Aorta (tissue), 5 donors: ENCODE results near the gene TMEM147. TPM values are rescaled to one million over a fixed set of nuclear protein-coding genes. Genes with fewer than 3 reads are reported as not detected.

Source experiments
- ATAC-seq: fragments of 200-7000 bp; cut with Tn5 transposase; one replicate; pipeline ENCODE4 v1.9.1; 2022; ENCODE audit warnings: moderate library complexity; ENCODE audit not compliant: low FRiP score
- DNase-seq, 2 donors: peaks; one replicate each; pipeline ENCODE4 v3.0.0-alpha.2; 2020
- H3K27ac ChIP-seq, 2 donors: one replicate each; pipeline ENCODE4 v1.5.1; 2013; ENCODE audit warnings: low read length in 2 of 2, mild to moderate bottlenecking in 2 of 2, moderate library complexity in 2 of 2, control low read depth in 1 of 2, inconsistent platforms in 1 of 2, low read depth in 1 of 2
- H3K27me3 ChIP-seq, 2 donors: one replicate each; pipeline ENCODE4 v1.6.1; 2013; ENCODE audit warnings: control low read depth in 1 of 2, low read length in 1 of 2, mild to moderate bottlenecking in 1 of 2, moderate library complexity in 1 of 2; ENCODE audit not compliant: insufficient read depth in 2 of 2, control insufficient read depth in 1 of 2
- H3K36me3 ChIP-seq, 2 donors: one replicate each; pipeline ENCODE4 v1.6.1; 2013; ENCODE audit warnings: control low read depth in 1 of 2, low read length in 1 of 2, mild to moderate bottlenecking in 1 of 2; ENCODE audit not compliant: insufficient read depth in 2 of 2, control insufficient read depth in 1 of 2
- H3K4me1 ChIP-seq, 2 donors: one replicate each; pipeline ENCODE4 v1.6.1; 2013; ENCODE audit warnings: low read length in 2 of 2, control low read depth in 1 of 2, mild to moderate bottlenecking in 1 of 2, moderate library complexity in 1 of 2; ENCODE audit not compliant: insufficient read depth in 2 of 2, control insufficient read depth in 1 of 2
- H3K4me3 ChIP-seq, 2 donors: one replicate each; pipeline ENCODE4 v1.5.1; 2013; ENCODE audit warnings: low read length in 2 of 2, control low read depth in 1 of 2, mild to moderate bottlenecking in 1 of 2
- H3K9me3 ChIP-seq: one replicate; pipeline ENCODE4 v1.6.1; 2013; ENCODE audit warnings: mild to moderate bottlenecking, low read length; ENCODE audit not compliant: control insufficient read depth
- WGBS, 2 donors: extraction: QIAGEN DNeasy Blood & Tissue Kit; methylation state at CpG; one replicate each; pipeline ENCODE4 v1.1.7; 2013; 5-methylcytosine and 5-hydroxymethylcytosine counted together
- intact Hi-C, 2 donors: fragments of 100-400 bp; cut with DNase I; formaldehyde crosslinking; loops; one replicate each; pipeline versions ENCODE4 v1.14.2 to v1.15.0; 2022
- polyA plus RNA-seq, 2 donors: library from polyadenylated mRNA; stranded (reverse); fragments of 200-250 nt; gene quantifications; one replicate each; pipeline ENCODE4 v1.2.3, GENCODE V29; 2013
- total RNA-seq, 2 donors: library from RNA; stranded (reverse); fragmentation: NEBNext Ultra II Directional; extraction: Animal tissue kit (Norgen Biotek cat#: 25700); gene quantifications; one replicate each; pipeline ENCODE4 v1.2.1, GENCODE V29; 2021
- donor health status: healthy with polysubstance abuse.
- donor health status: Bipolar disorder and iron deficiency.
- donor health status: DM: no; HTN: no; CAD: no.
- donor health status: DM: no; HTN: no; CAD: no.
- donor health status: DM: yes; HTN: yes; CAD: no.

Gene TMEM147
- total and polyA plus RNA-seq, 4 donors = 48.0 to 123 (median 69.1) TPM

DNA sequence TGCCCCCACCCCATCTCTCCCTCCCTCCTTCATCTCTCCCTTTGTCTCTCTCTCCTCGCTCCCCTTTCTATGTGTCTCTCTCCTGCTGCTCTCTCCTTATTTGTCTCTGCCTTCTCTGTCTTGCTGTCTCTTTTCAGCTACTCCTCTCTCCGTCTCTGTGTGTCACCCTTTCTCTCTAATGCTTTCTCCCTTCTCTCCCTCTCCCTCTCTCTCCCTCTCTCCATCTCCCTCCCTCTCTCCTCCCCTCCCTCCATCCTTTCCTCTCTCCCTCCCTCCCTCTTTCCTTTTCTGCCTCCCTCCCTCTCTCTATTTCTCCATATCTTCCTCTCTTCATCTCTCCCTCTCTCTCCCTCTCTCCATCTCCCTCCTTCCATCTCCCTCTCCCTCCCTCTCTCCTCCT, 17.4 kb downstream of the TMEM147 start:
- no peak overlapping the region for H3K4me3 ChIP-seq
- 61 to 77% methylated on average over 2 of the region's 2 CpGs for WGBS, 2 donors
- H3K27me3 ChIP-seq = no peaks in the 10 kb centered on the region
- DNase-seq (peak in 1 of 2 donors; percentile 0), ATAC-seq (no peak)
- H3K4me1 ChIP-seq = no peaks in the 10 kb centered on the region
- no peaks in the 10 kb centered on the region for H3K36me3 ChIP-seq
- intact Hi-C loops = no loop called here
- H3K27ac ChIP-seq = no peak overlapping the region
- H3K9me3 ChIP-seq = no peaks in the 10 kb centered on the region

DNA sequence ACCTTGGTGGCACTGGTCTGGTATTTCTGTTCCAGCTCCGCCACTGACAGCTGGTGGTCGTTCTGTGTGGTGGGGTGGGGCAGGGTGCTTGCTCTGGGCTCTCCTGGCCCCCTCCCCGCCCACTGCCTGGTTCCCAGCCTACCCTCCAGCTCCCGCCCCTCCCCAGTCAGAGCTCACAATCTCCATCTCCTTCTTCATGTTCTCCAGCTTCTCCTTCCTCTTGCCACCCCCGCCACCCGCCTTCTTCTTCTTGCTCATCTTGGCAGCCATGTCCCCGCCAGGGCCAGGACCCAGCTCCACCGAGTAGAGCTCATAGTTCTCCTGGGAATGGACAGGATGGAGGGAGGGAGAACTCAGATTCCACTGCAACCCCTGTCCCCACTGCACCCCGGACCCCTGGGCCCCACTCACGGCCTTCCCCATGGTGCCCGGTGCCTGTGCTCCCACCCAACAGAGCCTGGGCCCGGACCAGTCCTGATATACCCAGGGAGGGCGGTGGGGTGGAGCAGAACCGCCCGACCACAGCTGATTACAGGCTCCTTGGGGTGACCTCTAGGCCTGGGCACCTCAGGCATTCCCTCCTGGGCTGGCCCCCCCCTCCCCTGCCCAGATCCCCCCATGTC, 17.9 kb downstream of the TMEM147 start, which contains the start of gene ATP4A:
ATP4A (minus strand) TSS at position 452 of the 623 bp plus-strand sequence; CDS start at position 423, 29 bp downstream.
- ATAC-seq (no peak), DNase-seq (peak in 1 of 2 donors; percentile 70)
- WGBS, 2 donors = 64 to 72% methylated on average over 13 to 15 of the region's 15 CpGs
- no peaks in the 10 kb centered on the region for H3K36me3 ChIP-seq
- H3K4me1 ChIP-seq = no peaks in the 10 kb centered on the region
- H3K9me3 ChIP-seq = no peaks in the 10 kb centered on the region
- no peak within 1 kb of the TSS for H3K4me3 ChIP-seq
- intact Hi-C loops = no loop called here
- H3K27me3 ChIP-seq = no peaks in the 10 kb centered on the region
- no peak within 1 kb of the TSS for H3K27ac ChIP-seq

DNA sequence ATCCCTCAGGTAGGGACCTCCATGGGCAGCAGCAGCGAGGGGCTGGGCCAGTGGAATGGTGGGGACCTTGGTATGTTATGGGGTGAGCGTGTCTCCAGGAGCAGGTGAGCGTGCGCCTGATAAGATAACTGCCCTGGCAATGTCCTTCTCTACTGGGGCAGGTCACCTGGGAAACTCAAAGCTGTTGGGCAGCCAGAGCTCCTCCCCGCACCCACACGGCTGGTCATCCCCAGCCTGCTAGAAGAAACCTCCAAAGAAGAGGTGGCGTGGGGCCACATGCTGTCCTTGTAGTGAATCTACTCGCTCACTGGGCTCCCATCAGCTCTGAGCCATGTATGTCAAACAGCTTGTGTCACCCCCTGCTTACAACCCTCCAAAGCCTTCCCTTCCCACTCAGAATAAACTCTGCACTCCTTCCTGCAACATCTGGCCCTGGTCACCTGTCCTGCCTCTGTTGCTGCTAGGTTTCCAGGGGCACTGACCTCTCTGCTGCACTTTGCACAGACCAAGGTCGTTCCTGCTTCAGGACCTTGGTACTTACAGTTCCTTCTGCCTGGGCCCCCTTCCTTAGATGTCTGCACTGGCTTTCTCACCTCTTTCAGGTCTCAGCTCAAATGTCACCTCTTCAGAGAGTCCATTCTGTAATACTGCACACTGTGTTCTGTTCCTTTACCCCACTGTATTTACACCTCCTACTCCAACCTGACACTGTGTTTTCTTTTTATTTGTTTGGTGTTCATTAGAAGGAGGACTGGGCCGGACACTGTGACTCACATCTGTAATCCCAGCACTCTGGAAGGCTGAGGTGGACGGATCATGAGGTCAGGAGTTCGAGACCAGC, 19.8 kb downstream of the TMEM147 start:
- Histone ChIP-seq H3K4me1 (no peaks in the 10 kb centered on the region), H3K4me3 (no peak overlapping the region), H3K36me3 (no peaks in the 10 kb centered on the region), H3K9me3 (no peaks in the 10 kb centered on the region), H3K27me3 (no peaks in the 10 kb centered on the region), H3K27ac (no peak overlapping the region)
- DNase-seq (peak in 1 of 2 donors; percentile 38), ATAC-seq (no peak)
- intact Hi-C loops = no loop called here
- 76 to 80% methylated on average over 12 of the region's 12 CpGs for WGBS, 2 donors

DNA sequence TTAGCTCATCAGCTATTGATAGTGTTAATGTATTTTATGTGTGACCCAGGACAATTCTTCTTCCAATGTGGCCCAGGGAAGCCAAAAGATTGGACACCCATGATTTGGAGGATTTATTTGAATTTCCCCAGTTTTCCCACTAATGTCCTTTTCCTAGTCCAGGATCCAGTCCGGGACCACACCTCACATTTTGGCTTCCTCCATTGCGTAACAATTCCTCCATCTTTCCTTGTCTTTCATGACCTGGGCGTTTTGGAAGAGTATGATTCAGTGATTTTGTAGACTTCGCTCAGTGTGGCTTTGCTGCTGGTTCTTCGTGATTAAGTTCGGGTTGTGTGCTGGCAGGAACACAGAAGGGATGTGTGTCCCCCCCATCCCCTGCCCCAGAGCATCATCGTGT, 21.3 kb downstream of the TMEM147 start:
- Histone ChIP-seq H3K27me3 (no peaks in the 10 kb centered on the region), H3K4me3 (no peak overlapping the region), H3K27ac (no peak overlapping the region), H3K9me3 (no peaks in the 10 kb centered on the region), H3K36me3 (no peaks in the 10 kb centered on the region), H3K4me1 (no peaks in the 10 kb centered on the region)
- ATAC-seq (no peak), DNase-seq (no peak)
- intact Hi-C loops = no loop called here
- 75 to 83% methylated on average over 7 of the region's 7 CpGs for WGBS, 2 donors

DNA sequence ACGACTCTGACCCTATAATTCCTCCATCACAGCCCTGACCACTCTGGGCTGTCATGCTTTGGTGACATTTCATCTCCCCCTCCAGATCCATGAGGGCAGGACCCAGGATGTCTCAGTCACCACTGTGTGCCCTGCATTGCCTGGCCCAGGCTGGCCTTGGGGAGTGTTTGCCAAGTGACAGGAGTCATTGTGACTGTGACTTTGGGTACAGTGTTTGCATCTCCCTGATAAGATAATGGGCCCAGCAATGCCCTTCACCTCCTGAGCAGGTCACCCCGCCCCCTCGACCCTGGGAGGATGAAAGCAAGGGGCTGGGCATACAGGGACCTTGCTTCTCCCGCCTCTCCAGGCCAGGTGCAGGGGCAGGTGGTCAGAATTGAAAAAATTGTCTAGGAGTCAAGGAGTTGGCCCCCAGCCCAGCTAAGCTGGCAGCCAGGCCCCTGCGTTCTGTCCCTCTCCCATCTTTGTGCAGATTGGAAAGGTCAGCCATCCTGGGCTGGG, 23.9 kb downstream of the TMEM147 start:
- H3K9me3 ChIP-seq = no peaks in the 10 kb centered on the region
- no peaks in the 10 kb centered on the region for H3K4me1 ChIP-seq
- no peak overlapping the region for H3K27ac ChIP-seq
- intact Hi-C loops = no loop called here
- ATAC-seq (no peak), DNase-seq (peak in 1 of 2 donors; percentile 69)
- H3K27me3 ChIP-seq = no peaks in the 10 kb centered on the region
- no peaks in the 10 kb centered on the region for H3K36me3 ChIP-seq
- H3K4me3 ChIP-seq = no peak overlapping the region
- WGBS, 2 donors = 58 to 60% methylated on average over 5 of the region's 5 CpGs

DNA sequence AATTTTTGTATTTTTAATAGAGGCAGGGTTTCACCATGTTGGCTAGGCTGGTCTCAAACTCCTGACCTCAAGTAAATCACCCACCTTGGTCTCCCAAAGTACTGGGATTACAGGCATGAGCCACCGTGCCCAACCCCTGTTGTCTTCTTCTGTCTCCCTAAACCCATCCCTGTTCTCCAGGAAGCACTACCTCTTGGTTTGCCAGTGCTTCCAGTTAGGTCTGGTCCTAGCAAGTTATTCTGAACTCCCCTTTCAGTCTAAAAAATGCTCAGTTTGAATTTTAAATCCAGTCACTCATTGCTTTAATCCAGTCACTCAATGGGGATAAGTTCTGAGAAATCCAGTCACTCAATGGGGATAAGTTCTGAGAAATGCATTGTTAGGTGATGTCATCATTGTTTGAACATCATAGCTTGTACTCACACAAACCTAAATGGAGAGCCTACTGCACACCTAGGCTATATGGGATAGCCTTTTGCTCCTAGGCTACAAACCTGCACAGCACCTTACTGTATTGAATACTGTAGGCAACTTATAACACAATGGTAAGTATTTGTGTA, 26.1 kb downstream of the TMEM147 start:
- Histone ChIP-seq H3K27ac (no peak overlapping the region), H3K27me3 (no peaks in the 10 kb centered on the region), H3K36me3 (no peaks in the 10 kb centered on the region), H3K9me3 (peaks cover 7% of the 10 kb centered on the region), H3K4me3 (no peak overlapping the region), H3K4me1 (no peaks in the 10 kb centered on the region)
- 86 to 87% methylated on average over 1 of the region's 1 CpG for WGBS, 2 donors
- ATAC-seq = no peak
- intact Hi-C loops = no loop called here
- DNase-seq = peak in 1 of 2 donors; percentile 2

DNA sequence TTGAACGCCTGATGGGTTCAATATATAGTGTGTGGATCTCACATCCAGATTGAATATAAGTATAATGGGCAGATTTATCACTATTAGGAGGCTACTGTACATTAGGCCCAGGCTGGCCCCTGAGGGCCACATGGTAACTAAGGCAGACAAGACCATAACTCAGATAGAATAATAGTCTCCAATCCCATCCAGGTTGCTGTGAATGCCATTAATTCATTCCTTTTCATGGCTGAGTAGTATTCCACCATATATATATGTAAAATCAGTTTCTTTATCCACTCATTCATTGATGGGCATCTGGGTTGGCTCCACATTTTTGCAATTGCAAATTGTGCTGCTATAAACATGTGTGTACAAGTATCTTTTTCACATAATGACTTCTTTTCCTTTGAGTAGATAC, 32.5 kb downstream of the TMEM147 start:
- Histone ChIP-seq H3K27ac (no peak overlapping the region), H3K4me3 (no peak overlapping the region), H3K4me1 (no peaks in the 10 kb centered on the region), H3K27me3 (no peaks in the 10 kb centered on the region), H3K36me3 (no peaks in the 10 kb centered on the region), H3K9me3 (peaks cover 11% of the 10 kb centered on the region)
- DNase-seq (peak in 1 of 2 donors; percentile 2), ATAC-seq (no peak)
- WGBS, 2 donors = 62 to 94% methylated on average over 1 of the region's 1 CpG
- intact Hi-C loops = no loop called here

DNA sequence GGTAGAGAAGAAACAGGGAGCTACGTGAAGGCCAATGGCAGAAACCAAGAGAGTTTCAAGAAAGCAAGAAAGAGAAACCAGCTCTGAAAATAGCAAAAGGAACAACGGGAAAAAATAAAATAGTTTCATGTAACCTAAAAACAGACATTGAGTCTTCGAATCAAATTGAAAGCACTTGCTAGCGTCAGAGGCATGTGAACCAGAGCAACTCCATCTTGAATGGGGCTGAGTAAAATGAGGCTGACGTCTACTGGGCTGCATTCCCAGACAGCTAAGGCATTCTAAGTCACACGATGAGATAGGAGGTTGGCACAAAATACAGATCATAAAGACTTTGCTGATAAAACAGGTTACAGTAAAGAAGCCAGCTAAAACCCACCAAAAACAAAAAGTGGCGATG, 33.3 kb downstream of the TMEM147 start:
- ATAC-seq (no peak), DNase-seq (peak in 1 of 2 donors; percentile 6)
- Histone ChIP-seq H3K4me3 (no peak overlapping the region), H3K27me3 (peaks cover 0 to 1% of the 10 kb centered on the region in 2 donors), H3K9me3 (peaks cover 11% of the 10 kb centered on the region), H3K36me3 (no peaks in the 10 kb centered on the region), H3K4me1 (no peaks in the 10 kb centered on the region), H3K27ac (no peak overlapping the region)
- intact Hi-C loops = no loop called here
- 30 to 43% methylated on average over 7 of the region's 7 CpGs for WGBS, 2 donors
